Mesodermal cell (in vitro differentiated cells): ENCODE measurements around the gene TTC27.

Source experiments
- H3K27ac ChIP-seq: 2 replicates; pipeline ENCODE4 v1.7.0; 2013; ENCODE audit warnings: mild to moderate bottlenecking, low read depth, low read length, moderate library complexity; ENCODE audit not compliant: severe bottlenecking
- H3K36me3 ChIP-seq: 2 replicates; pipeline ENCODE4 v1.7.1; 2013; ENCODE audit warnings: mild to moderate bottlenecking, low read length, moderate library complexity; ENCODE audit not compliant: control insufficient read depth, insufficient read depth
- H3K4me1 ChIP-seq: one replicate; pipeline ENCODE4 v1.7.1; 2013; ENCODE audit warnings: mild to moderate bottlenecking, low read length; ENCODE audit not compliant: insufficient read depth, control insufficient read depth, poor library complexity, severe bottlenecking
- H3K4me3 ChIP-seq: 2 replicates; pipeline ENCODE4 v1.7.0; 2013; ENCODE audit warnings: low read length, control low read depth, mild to moderate bottlenecking; ENCODE audit not compliant: insufficient read depth, poor library complexity, severe bottlenecking; ENCODE audit errors: extremely low read depth
- H3K9me3 ChIP-seq: 2 replicates; pipeline ENCODE4 v1.7.1; 2013; ENCODE audit warnings: mild to moderate bottlenecking, low read length, moderate library complexity; ENCODE audit not compliant: control insufficient read depth
- WGBS, 2 experiments: methylation state at CpG; one replicate each; pipeline ENCODE4 v1.1.5; 2013; ENCODE audit warnings: missing lambda C conversion rate in 2 of 2; ENCODE audit not compliant: insufficient coverage in 2 of 2; 5-methylcytosine and 5-hydroxymethylcytosine counted together

The TTC27 gene

DNA sequence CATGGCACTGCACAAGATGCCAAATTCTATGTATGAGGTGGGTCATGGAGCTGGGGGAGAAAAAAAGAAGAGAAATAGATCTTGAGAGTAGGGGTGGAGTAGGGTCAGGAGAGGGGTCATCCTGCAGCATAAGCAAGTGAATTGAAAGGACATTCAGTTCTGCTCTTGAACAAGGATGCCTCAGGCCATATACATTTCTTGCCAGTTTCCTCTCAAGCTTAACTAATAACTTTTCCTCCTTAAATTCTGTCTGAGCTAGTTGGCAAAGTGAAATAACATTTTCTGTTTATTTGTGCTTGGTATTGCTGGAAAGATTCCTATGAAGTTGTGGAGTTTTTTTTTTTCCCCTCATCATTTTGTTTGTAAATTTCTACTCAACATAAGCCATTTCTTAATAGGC, 219.9 kb downstream of the TTC27 start:
- H3K4me3 ChIP-seq = no peak overlapping the region
- no peaks in the 10 kb centered on the region for H3K36me3 ChIP-seq
- H3K9me3 ChIP-seq = no peaks in the 10 kb centered on the region
- H3K27ac ChIP-seq = no peak overlapping the region
- no peaks in the 10 kb centered on the region for H3K4me1 ChIP-seq

DNA sequence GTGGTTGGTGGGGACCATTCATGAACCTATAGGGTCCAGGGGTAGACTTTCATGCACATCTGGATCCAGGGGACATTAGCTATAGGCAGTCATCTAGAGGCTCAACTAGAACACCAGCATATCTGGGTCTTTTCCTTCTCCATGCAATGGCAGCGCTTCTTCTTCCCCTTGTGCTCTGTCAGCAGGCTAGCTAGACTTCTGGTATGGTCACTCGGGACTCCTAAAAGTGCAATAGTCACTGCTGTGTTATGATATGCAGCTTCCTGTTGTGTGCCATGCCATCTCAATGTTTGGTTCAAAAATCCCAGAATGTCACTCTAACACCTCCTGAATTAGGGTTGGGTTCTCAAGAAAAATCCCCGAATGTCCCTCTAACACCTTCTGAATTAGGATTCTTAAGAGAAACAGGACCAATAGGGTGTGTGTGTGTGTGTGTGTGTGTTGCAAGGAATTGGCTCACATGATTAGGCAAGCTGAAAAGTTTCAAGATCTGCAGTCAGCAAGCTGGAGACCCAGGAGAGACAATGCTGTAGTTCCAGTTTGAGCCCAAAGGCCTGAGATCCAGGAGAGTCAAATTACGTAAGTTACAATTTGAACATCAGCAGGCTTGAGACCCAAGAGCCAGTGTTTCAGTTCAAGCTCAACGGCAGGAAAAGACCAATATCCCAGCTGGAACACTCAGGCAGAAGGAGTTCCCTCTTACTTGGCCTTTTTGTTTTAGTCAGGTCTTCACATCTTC, 221.8 kb downstream of the TTC27 start:
- Histone ChIP-seq H3K4me3 (no peak overlapping the region), H3K36me3 (no peaks in the 10 kb centered on the region), H3K27ac (no peak overlapping the region), H3K9me3 (no peaks in the 10 kb centered on the region), H3K4me1 (no peaks in the 10 kb centered on the region)
- 90 to 94% methylated on average over 3 to 4 of the region's 5 CpGs for WGBS, 2 experiments

GRCh38 chr2:32851777-32852439, 224.1 kb downstream of the TTC27 start:
- no peaks in the 10 kb centered on the region for H3K4me1 ChIP-seq
- no peaks in the 10 kb centered on the region for H3K36me3 ChIP-seq
- WGBS, 2 experiments = 76 to 79% methylated on average over 2 of the region's 4 CpGs
- H3K27ac ChIP-seq = no peak overlapping the region
- H3K4me3 ChIP-seq = no peak overlapping the region
- no peaks in the 10 kb centered on the region for H3K9me3 ChIP-seq

GRCh38 chr2:32852856-32853255, 225.0 kb downstream of the TTC27 start:
- no peak overlapping the region for H3K4me3 ChIP-seq
- H3K9me3 ChIP-seq = no peaks in the 10 kb centered on the region
- H3K36me3 ChIP-seq = no peaks in the 10 kb centered on the region
- WGBS, 2 experiments = 86 to 89% methylated on average over 4 of the region's 5 CpGs
- no peaks in the 10 kb centered on the region for H3K4me1 ChIP-seq
- H3K27ac ChIP-seq = no peak overlapping the region

GRCh38 chr2:32856891-32857290, 229.0 kb downstream of the TTC27 start:
- WGBS, 2 experiments = 82 to 83% methylated on average over 1 to 2 of the region's 3 CpGs

DNA sequence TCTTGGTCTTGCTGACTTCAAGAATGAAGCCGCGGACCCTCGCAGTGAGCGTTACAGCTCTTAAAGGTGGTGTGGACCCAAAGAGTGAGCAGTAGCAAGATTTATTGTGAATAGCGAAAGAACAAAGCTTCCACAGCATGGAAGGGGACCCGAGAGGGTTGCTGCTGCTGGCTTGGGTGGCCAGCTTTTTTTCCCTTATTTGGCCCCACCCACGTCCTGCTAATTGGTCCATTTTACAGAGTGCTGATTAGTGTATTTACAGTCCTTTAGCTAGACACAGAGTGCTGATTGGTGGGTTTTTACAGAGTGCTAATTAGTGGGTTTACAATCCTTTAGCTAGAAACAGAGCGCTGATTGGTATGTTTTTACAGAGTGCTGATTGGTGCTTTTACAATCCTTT, 230.9 kb downstream of the TTC27 start:
- no peak overlapping the region for H3K27ac ChIP-seq
- whole genome bisulfite sequencing, 2 experiments = 97% methylated on average over 7 to 8 of the region's 8 CpGs
- no peak overlapping the region for H3K4me3 ChIP-seq
- H3K9me3 ChIP-seq = no peaks in the 10 kb centered on the region
- no peaks in the 10 kb centered on the region for H3K36me3 ChIP-seq
- no peaks in the 10 kb centered on the region for H3K4me1 ChIP-seq

More at GRCh38 chr2:32856891-32857290, 229.0 kb downstream of the TTC27 start:
- Histone ChIP-seq H3K4me1 (no peaks in the 10 kb centered on the region), H3K4me3 (no peak overlapping the region), H3K36me3 (no peaks in the 10 kb centered on the region), H3K9me3 (no peaks in the 10 kb centered on the region), H3K27ac (no peak overlapping the region)

DNA sequence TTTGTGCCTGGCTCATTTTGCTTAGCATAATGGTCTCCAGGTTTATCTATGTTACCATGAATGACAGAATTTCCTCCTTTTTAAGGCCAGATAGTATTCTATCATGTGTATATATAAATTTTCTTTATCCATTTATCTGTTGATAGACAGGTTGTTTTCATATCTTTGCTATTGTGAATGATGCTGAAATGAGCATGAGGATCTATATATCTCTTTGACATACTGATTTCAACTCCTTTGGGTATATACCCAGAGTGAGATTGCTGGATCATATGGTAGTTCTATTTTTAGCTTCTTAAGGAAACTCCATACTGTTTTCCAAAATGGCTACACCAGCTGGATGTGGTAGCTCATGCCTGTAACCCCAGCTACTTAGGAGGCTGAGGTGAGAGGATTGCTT, 232.5 kb downstream of the TTC27 start:
- Histone ChIP-seq H3K27ac (no peak overlapping the region), H3K36me3 (no peaks in the 10 kb centered on the region), H3K4me1 (peaks cover 4% of the 10 kb centered on the region)

DNA sequence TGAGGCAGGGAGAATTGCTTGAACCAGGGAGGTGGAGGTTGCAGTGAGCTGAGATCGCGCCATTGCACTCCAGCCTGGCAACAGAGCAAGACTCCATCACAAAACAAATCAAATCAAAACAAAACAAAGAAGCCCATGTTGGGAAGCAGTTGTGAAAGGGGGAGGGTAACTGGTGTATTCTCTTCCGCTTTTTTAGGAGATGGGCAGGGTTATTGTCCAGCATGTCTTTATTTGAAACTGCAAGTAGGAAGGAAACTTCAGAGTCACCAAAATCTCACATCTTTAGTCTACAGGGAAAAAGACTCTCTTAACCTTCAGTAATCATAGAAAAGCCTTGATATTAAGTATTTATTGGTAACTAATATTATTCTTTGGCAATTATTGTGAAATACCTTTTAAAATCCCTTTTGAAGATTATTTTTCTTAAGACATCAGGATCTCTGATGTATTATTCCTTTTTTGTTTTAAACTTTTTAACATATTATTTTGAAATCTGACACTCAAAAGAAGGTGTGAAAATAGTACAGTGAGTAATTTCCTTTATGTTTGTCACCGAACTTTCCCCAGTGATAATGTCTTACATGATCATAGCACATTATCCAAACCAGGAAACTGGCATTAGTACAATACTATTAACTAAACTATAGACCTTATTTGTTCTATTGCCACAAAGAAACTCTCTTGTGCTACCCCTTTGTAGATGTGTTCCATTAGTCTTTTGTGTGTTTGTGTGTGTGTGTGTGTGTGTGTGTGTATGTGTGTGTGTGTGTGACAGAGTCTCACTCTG, 234.6 kb downstream of the TTC27 start:
- no CpG with 5 or more reads among the region's 4 CpGs for WGBS, 2 experiments
- Histone ChIP-seq H3K4me3 (no peak overlapping the region), H3K9me3 (no peaks in the 10 kb centered on the region), H3K36me3 (no peaks in the 10 kb centered on the region), H3K4me1 (peaks cover 4% of the 10 kb centered on the region), H3K27ac (no peak overlapping the region)

More for the DNA sequence above, 232.5 kb downstream of the TTC27 start:
- Histone ChIP-seq H3K4me3 (no peak overlapping the region), H3K9me3 (no peaks in the 10 kb centered on the region)

DNA sequence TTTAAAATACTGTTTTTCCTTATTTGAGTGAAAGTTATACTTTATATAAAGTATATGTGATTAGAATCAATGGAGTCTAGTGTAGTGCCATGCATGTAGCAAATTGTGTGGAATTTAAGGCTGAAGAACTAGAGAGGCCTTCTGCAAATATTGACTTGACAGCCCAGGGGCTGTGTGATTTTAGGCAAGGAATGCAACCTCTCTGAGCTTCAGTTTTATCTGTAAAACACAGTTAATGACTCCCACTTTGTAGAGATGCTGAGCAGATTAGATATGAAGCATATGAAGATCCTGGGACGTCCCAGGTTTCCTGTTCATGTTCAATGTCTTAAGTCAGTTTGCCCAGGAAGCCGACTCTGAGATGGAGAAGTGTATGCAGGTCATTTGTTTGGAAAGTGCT, 235.5 kb downstream of the TTC27 start:
- WGBS, 2 experiments = 86 to 94% methylated on average over 2 of the region's 2 CpGs
- Histone ChIP-seq H3K9me3 (no peaks in the 10 kb centered on the region), H3K36me3 (no peaks in the 10 kb centered on the region), H3K27ac (no peak overlapping the region), H3K4me3 (no peak overlapping the region), H3K4me1 (peaks cover 4% of the 10 kb centered on the region)

GRCh38 chr2:32863803-32864202, 236.0 kb downstream of the TTC27 start:
- Histone ChIP-seq H3K4me3 (no peak overlapping the region), H3K9me3 (no peaks in the 10 kb centered on the region), H3K27ac (no peak overlapping the region), H3K4me1 (peaks cover 4% of the 10 kb centered on the region), H3K36me3 (no peaks in the 10 kb centered on the region)
- WGBS, 2 experiments = 88 to 96% methylated on average over 7 of the region's 7 CpGs
